Endothelial cell of hepatic sinusoid (primary cell): Measurements from ENCODE around the gene IL11RA.

Experiments
- in situ Hi-C: cut with HindIII; loops from 2 replicates; pipeline ENCODE4 v1.10.0; 2017; ENCODE audit warnings: low sequenced_read_pairs

The IL11RA gene

DNA sequence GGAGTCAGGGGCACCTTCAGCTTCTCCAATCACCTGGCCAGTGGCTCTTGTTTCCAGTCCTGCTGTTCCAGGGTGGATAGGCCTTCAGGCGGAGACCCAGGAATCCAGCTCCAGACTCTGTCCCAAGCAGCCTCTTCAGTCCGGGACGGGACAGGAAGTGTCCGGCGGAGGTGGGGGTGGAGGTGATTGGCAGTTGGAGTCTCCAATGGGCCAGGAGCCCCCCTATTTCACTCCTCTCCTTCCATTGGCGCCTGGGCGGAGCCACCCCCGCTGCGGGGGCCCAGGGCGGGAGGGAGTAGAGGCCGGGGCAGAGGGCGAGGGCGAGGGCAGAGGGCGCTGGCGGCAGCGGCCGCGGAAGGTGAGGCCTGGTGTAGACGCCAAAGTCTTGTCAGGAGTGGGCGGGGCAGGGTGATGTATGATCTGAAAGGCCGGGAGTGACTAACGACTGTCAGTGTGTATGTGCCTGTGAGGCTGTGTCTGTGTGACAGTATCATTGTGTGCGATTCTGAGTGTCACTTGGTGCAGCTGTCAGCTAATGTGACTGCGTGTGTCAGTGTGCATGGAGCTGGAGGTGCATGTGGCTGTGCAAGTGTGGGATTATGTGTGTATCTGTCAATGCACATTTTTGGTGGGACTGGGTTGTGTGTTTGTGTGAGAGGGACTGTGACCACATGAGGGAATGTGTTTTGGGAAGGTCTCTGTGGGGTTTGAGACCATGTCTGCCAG lies at the start of gene IL11RA:
TSS of gene IL11RA (plus strand) at position 310 of the 726 bp plus-strand sequence. CDS start 3,033 bp downstream, outside the sequence.
- in situ Hi-C loops: no loop called here

GRCh38 chr9:34603610-34604231 lies 48.3 kb upstream of the IL11RA start:
- in situ Hi-C loops: no loop called here

DNA sequence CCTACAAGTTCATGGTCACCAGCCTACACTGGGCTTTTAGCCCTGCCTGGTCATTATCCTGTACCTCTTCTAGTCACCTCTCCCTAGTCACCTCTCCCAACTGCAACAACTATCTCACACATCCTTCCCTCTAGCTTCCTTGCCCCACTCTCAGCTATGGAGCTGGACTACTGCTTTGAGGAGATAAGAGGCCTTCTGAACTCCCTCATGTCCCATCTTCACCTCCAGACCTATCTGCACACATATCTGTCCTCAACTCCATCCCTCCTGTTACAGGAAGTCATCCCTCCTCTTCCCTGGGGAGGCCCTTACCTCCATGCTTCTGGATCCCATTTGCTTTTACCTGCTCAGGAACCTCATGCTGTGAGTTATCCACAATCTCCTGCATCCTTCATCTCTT lies 45.8 kb upstream of the IL11RA start:
- in situ Hi-C loops: no loop called here

DNA sequence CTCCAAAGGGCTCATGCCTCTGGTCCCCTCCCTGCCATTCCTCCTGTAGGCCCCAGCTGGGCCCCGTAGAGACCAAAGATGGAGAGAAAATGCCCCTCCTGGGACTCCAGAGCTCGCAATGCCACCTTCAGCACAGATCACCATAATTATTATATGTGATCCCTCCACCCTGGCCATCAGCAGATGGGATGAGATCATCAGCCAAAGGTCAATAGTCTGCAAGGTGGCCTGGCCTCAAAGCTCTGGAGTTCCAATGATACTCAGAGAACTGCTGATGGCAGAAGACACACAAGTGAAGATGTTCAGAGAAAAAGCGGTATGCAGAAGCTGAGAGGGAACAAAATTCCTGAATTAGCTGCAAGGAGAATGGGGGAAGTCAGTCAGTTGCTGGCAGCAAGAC lies 45.1 kb upstream of the IL11RA start:
- in situ Hi-C loops: no loop called here

DNA sequence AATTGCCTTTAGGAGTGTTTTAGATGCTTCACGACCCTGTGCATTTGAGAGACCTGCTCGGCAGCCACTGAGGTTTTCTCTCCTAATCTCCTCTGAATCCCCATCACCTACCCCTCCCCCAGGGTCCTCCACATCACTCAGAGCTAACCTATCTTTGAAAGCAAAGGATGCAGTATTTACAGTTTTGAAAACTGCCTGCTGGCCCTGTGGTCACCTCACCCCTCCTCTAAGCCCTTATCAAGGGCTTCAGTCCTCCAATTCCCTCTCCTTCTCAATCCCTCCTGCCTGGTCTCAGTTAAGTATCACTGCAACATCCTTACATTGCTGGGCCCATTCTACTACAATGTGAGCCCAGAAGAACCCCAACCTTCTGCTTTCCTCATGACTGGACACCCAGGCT lies 44.7 kb upstream of the IL11RA start:
- in situ Hi-C loops: no loop called here

DNA sequence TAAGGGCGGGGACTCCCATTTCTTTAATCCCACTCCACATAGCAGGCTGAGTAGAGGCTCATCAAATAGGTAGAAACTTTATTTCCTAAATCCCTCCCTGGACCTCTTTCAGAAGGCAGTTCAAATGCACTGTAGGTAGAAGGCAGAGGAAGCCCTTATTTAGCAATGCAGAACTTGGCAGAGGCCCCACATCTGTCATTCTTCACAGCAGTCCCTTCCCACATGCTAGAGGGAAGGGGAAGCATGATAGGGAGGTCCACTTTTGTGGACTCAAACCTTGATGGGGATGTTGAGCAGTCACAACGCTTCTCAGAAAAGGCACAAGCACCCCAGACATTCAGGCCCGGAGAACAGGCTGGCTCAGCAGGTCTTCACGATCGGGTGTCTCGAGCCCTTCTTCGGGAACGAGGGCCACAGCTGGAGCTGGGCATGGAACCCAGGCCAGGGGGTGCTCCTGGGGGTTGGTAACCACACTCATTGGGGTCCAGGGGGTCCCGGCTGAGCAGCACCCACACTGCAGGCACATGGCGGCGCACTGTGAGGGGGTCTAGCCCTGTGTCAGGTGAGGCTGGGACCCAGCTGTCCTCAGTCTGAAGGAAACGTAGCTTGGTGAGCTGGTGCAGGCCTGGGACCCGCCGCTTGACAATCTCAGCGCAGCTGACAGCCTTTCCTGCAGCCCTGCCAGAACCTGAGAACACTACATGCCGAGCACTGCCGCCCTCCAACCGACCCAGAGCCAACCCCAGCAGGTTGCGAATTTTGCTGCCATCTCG lies 41.4 kb upstream of the IL11RA start:
- in situ Hi-C loops: no loop called here

DNA sequence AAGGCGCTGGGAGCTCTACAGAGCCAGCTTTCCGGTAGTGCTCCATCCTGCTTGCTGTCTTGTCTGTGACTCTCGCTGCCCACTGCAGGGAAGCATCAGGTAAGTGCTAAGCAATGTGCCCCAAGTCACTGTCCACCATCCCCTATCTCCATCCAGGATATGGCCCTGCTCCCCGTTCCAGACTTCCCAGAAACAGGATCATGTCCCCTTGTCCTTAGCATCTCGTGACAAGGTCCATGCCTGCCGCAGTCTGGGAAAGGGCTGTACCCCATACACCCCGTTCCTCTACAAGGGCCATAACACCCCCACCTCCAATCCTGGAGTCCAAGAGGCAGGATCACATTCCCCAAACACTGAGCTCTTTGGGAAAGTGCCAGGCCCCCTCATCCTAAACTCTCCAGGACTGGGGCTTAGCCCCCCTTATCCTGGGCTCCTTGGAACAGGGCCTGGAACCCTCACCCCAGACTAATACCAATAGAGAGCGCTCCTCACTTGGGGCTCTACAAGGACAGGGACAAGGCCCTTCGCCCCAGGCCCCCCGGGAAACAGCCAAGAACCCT lies 40.7 kb upstream of the IL11RA start:
- in situ Hi-C loops: no loop called here

- in situ Hi-C loops: no loop called here
Measured at GRCh38 chr9:34611811-34612787, 39.9 kb upstream of the IL11RA start, which contains the start of gene RPP25L. RPP25L (minus strand) TSS chr9:34612097; CDS start chr9:34611296, 801 bp downstream.

DNA sequence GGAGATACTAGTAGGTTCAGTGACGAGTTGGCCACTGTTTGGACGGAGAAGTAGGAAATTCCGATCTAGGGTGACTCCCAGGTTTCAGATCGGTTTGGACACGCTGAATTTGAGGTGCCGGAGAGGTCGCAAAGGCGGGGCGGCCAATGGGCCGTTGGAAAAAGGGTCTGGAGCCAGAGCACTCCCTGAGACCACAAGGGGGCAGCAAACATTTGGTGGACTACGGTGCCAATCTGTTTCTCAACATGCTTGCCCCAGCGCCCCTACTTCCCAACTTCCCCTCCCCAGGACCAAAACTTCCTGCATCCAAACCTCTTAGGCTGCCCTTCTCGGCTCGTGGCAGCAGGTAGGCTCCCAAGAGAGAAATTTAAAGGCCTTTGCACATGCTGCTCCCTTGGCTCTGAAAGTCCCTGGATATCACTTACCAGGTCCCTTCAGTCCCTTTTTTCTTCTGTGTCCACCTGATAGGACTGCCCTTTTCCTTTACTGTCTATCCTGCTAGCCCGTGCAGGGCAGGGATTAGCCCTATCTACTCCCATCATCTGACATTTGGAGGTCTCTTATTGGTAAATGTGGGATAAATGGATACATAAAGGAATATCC lies 39.1 kb upstream of the IL11RA start:
- in situ Hi-C loops: no loop called here

DNA sequence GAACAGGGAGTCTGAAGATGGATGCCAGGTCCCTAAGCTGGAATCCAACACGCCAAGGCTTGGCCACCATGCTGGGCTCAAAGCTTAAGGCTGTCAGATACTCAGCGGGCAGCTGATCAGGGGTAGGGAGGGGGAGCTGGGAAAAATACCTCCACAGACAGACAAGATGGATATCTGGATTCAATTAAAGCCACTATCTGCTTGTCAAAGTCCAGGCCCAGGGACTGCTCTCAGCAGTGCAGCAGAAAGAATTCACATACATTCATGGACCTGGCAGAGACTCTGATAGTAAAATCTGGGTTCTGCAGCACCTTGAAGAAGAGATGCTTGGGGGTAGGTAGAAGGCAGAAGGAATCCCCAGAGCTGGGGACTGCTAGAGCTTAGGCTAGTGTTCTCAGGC lies 36.9 kb upstream of the IL11RA start:
- in situ Hi-C loops: loop anchor here (5.0 kb wide), 1 partner anchor 168 kb away; no protein-coding TSS in a partner anchor

- in situ Hi-C loops: no loop called here
Measured at GRCh38 chr9:34620061-34620994, 31.7 kb upstream of the IL11RA start, which contains the start of gene DCTN3. DCTN3 (minus strand) TSS chr9:34620495; CDS start chr9:34620464, 31 bp downstream.

DNA sequence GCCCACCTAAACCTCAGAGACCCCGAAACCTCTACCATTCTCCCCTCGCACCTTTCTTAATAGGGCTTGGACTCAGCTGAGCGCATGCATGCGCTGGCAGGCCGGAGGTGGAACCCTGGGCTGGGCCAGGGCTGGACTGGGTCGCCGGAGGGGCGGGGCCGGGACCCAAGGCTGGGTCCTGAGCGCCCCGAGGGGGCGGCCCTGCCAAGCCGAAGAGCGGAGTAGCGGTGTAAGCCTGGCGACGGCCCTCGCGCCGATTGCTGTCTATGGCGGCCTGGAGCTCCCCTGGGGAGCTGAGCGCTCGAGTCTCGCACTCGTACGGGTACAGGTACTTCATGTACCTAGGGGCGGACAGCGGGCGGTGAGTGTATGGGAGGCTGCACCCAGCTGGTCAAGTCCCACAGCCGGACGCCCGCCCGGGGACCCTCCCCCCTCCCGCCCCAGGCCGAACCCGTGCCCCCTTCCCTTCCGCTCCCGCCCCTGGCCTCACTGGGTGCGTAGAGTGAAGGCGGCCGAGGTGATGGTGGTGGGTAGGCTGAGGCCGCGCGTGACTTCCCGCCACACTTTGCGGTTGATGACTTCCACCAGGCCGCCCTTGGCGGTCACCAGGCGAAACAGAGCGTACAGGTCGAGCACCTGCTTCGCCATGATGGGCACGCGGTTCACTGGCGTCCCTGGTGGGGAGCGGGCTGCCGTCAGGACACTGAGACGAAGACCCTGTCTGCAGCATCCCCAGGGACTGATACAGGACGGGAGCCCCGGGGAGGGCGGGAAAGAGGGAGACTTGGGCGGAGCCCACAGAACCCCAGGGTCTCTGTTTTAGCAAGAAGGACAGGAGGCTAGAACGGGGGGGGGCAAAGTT lies 28.4 kb upstream of the IL11RA start:
- in situ Hi-C loops: no loop called here

GRCh38 chr9:34624475-34625185 lies 27.4 kb upstream of the IL11RA start:
- in situ Hi-C loops: no loop called here

GRCh38 chr9:34625186-34625486 lies 26.8 kb upstream of the IL11RA start:
- in situ Hi-C loops: no loop called here

DNA sequence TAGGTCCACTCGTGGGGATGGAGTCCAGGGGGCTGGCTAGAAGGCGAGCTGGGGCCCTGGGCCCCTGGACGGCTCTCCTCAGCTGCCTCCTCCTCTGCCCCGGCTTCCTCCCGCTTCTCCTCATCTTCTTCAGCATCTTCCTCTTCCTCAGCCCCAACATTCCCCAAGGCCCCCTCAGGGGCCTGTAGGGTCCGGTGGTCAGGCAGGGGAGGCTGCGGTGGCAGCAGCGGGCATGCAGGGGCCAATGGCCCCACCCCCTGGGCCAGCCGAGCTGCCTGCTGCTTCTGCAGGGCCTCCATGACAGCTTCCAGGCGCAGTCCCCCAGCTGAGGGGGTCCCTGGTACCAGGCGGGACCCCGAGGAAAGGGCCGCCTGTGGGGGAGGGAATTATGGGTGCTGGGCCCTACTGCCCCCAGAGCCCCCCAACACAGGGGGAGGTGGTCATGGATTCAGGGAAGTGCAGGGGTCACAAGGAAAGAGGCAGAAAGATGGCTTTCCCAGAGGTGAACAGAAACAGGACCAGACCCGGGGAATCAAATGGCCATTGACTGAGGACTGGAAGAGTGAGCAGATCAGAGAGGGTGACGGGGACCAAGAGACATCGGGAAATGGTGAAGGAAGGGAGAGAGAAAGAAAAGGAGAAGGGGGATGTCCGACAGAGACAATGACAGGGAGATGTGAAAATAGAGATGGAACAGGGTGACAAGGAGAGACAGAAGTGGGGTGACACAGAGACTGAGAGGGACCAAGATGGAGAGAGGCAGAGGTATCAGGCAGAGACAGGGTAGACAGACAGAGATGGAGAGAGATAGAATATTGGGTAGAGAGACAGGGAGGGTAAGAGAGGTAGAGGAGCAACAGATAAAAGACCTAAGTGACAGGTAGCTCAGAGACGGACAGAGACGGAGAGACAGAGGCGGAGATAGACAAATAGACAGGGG lies 24.0 kb upstream of the IL11RA start:
- in situ Hi-C loops: no loop called here
